Measurements from ENCODE around the gene MED9.
"Not testable (repeated sequence)": the region's sequence is repeated elsewhere in the genome, so short reads cannot be mapped to it uniquely, and the experiment has no call there.

The MED9 gene

GRCh38 chr17:17456251-17456650 is 20.5 kb upstream of the MED9 start:
- DNase-seq: no peak

DNA sequence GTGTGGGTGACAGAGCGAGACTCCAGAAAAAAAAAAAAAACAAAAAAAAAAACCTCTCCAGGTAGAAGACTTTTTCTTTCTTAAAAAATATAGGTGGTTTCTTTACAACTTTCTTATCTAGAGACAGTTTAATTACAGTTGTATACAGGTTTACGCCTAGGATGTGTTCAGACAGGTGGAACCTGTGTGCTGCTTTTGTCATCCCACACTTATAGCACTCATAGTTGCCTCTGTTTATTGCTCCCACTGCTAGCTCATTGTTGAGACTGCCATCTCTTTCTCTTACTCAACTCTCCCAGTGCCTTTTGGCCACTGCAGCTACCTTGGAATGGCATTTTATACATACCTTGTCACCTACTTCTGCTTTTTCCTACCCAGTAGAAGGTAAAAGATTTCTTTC is 19.1 kb upstream of the MED9 start:
- DNase-seq: no peak

DNA sequence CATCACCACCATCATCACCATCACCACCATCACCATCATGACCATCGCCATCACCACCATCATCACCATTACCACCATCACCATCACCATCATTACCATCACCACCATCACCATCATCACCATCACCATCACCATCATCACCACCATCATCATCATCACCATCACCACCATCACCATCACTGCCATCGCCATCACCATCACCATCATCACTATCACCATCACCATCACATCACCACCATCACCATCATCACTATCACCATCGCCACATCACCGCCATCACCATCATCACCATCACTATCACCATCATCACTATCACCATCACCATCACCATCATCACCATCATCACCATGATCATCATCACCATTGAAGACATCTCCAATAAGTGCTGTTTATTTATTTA is 16.8 kb upstream of the MED9 start:
- no peak for DNase-seq

DNA sequence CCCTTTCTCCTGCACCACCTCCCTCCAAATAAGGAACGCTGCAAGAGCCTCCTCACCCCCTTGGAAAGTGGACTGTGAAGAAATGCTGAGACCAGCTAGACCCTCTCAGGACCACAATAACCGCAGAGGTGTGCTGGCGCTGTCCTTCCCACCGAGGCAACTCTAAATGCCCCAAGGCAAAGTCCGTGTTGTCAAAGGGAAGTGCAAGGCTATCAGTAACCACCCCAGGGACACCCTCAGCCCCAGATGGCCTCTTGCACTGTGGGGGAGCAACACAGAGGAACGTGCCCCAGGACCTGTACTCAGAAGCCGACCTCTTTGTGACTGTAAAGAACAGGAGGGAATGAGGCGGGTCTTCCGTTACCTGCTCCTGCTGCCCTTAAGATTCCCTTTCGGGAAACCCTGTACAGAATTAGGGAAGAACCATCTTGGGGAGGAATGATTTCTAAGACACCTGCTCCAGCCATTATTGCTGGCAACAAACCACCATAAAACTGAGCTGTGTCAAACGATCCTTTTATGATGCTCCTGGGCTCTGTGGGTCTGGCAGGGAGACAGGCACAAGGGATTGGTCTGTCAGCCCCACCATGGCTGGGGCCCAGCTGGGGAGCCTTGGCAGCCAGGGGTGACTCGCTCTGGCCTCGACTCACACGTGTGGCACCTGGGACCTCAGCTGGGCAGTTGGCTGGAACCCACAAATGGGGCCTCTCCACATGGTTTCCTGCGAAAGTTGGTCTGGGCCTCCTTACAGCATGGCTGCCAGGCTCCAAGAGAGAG is 14.6 kb upstream of the MED9 start:
- no peak for DNase-seq

GRCh38 chr17:17463821-17464220 is 13.0 kb upstream of the MED9 start:
- DNase-seq: no peak

DNA sequence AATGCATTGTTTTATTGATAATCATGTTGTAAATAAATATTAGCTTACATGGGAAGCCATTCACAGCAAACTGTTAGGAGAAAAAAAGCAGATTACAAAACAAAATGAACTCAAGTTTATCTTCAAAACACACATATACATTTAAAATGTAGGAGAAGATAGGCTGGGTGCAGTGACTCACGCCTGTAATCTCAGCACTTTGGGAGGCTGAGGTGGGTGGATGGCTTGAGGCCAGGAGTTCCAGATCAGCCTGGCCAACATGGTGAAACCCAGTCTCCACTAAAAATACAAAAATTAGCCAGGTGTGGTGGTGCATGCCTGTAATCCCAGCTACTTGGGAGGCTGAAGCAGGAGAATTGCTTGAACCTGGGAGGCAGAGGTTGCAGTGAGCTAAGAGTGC is 10.9 kb upstream of the MED9 start:
- DNase-seq: not testable (repeated sequence)

GRCh38 chr17:17466511-17466910 is 10.3 kb upstream of the MED9 start:
- no peak for DNase-seq

- DNase-seq: no peak
Observed at GRCh38 chr17:17467016-17467415, 9.8 kb upstream of the MED9 start.

- no peak for DNase-seq
Observed at GRCh38 chr17:17467720-17468119, 9.1 kb upstream of the MED9 start.

DNA sequence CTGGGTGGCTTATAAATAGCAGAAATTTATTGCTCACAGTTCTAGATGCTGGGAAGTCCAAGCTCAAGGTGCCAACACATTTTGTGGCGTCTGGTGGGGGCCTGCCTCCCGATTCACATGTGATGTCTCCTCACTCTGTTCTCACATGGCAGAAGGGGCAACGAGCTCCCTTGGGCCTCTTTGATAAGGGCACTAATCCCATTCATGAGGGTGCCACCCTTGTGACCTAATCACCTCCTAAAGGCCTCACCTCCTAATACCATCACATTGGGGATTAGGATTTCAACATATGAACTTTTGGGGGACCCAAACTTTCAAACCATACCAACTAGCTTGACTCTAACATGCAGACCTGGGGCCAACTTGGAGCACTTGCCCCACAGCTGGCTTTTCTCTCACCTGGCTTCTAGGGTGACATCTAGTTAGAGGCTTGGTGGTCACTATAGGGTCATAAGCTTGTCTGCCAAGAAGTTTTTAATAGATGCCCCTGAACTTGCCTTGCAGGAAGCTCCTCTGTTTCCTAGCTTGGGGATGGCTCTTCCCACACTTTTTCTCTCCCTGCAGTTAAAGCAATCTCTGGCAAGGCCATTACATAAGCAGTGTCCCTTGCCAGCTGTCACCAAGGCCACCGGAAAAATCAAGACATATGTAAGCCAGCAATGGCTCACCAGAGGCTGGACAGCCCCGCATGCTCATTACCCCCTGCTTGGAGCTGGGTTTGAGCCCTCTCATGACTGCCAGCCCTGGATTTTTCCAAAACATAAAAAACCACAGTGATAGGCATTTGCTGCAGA is 8.4 kb upstream of the MED9 start:
- DNase-seq: no peak

GRCh38 chr17:17469358-17469757 is 7.4 kb upstream of the MED9 start:
- no peak for DNase-seq

DNA sequence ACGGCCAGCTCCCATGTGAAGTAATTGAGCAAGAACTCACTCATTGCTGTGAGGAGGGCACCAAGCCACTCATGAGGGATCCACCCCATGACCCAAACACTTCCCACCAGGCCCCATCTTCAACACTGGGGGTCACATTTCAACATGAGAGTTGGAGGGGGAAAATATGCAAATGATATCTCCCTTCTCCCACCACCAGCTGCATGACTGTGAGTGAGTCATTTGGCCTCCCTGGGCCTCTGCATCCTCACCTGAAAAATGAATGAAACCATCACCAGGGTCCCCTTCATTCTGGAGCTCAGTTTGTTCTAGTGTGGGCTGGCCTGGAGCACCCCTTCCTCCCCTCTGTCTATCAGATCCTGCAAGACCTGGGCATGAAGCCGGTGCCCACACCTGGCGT is 6.8 kb upstream of the MED9 start:
- no peak for DNase-seq

- no peak for DNase-seq
Observed at GRCh38 chr17:17472333-17472920, 4.4 kb upstream of the MED9 start.

DNA sequence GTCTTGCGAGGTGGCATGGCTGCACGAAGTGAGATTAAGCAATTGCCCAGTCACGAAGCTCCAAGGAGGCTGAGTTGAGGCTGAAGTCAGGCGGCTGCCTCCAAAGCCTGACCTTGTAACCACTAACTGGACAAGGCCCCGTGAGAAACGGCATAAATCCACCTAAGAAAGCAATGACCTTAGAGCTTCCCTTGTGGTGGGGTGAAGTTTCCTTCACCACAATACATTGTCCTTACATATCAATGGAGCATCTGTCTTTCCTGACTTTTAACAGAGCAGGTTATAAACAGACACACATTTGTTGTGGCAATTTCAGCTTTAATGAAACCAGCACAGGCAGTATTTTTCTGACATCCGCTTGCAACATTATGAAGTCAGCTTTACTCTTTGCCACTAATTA is 2.5 kb upstream of the MED9 start:
- no peak for DNase-seq

GRCh38 chr17:17479209-17479608 is 2.4 kb downstream of the MED9 start:
- no peak for DNase-seq

GRCh38 chr17:17480593-17481148 is 3.9 kb downstream of the MED9 start:
- no peak for DNase-seq

DNA sequence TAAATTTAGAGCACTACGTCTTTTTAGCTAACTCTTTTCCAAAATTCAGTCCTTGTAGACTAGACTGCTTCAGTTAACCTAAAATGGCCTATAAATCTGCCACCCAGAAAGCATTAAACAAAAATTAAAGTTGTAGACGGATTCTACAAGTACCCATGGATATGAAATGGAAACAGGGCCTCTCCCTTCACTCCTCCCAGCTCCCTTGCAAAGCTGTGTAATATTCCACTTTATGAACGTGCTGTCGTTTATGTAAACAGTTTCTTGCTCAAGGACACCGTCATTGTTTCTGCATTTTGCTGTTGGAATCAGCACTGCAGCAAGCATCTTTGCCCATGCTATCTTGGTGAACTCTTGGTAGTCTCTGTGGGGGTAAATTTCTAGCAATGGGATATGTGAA is 5.1 kb downstream of the MED9 start:
- DNase-seq: no peak

DNA sequence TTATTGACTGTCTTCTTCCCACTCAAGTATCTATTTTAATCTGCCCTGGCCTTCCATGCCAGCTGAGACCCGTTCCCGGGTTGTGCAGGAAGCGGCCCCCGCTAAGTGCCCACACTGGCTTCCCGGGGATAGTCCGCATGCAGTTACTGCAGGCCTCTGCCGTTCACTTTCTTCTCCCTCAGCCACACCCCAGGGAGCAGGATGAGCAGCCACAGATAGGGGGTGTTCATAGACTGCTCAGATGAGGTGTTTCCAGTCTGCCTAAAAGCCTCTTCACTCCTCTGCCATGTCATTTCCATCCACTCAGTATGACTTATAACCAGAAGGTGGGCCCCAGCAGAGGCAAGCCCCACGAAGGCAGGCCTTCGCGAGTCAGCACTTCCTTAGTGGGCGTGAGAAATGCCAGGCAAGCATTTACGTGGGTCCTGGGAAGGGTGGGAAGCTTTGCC is 7.7 kb downstream of the MED9 start:
- DNase-seq: no peak

DNA sequence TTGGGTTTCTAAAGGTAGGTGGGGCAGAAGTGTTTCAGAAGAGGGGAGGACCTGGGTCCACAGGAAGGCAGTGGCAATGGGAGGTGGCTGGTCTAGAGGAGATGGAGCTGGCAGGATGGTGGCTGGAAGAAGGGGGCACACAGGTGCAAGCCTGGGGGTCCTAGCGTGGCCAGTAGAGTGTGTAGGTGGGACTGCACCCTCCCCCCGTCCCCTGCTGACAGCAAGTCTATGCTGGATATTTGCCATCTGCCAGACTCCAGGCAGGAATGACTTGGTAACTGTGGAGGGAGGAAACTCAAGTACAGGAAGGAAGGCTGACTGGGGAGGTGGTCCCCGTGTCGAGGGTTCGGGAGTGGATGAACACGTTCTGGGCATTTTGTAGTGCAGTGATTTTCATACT is 8.6 kb downstream of the MED9 start:
- DNase-seq: no peak

DNA sequence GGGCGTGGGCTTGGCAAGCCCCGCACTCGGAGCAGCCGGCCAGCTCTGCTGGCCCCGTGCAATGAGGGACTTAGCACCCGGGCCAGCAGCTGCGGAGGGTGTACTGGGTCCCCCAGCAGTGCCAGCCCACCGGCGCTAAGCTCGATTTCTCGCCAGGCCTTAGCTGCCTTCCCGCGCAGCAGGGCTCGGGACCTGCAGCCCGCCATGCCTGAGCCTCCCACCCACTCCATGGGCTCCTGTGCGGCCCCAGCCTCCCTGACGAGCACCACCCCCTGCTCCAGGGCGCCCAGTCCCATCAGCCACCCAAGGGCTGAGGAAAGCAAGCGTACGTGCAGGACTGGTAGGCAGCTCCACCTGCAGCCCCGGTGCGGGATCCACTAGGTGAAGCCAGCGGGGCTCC is 9.6 kb downstream of the MED9 start:
- DNase-seq: not testable (repeated sequence)

DNA sequence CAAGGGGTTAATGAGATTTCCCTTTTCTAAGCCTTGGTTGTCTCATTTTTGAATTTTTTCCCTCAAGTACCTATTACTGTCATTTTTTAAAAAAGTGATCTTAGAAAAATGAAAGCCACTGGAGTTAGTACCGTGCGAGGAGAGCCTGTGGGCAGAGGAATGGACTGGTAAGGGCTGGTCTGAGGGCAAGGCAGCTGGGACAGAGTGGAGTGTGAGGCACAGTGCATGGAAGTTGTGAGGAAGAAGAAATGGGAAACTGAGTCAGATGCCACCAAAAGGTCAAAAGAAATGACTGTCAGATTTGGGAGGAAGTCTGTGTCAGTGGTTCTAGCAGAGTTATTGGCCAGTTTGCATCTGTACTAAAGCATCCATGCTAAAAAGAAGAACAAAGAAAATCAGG is 11.2 kb downstream of the MED9 start:
- no peak for DNase-seq

GRCh38 chr17:17491031-17491471 is 14.3 kb downstream of the MED9 start:
- DNase-seq: no peak

GRCh38 chr17:17491546-17491988 is 14.8 kb downstream of the MED9 start:
- no peak for DNase-seq

GRCh38 chr17:17492085-17492484 is 15.3 kb downstream of the MED9 start:
- DNase-seq: no peak
